K562 (cell line): ENCODE measurements around the gene TADA1. TPM values are rescaled to one million over a fixed set of nuclear protein-coding genes. Genes with fewer than 3 reads are reported as not detected.

Experiments
- AFF4 ChIP-seq: sonication (generic); formaldehyde crosslinking; IDR thresholded peaks from 2 replicates; pipeline ENCODE4 v1.8.0; 2023; ENCODE audit warnings: mild to moderate bottlenecking, missing genetic modification reagents
- ATF6 ChIP-seq: sonication (generic); formaldehyde crosslinking; IDR thresholded peaks from 2 replicates; pipeline ENCODE4 v1.4.0; 2020; ENCODE audit warnings: mild to moderate bottlenecking, missing genetic modification reagents
- E2F3 ChIP-seq: fragments of 250-450 bp; sonication (Bioruptor Pico); IDR thresholded peaks from 2 replicates; pipeline ENCODE4 v1.4.0; 2020; ENCODE audit warnings: mild to moderate bottlenecking
- EHMT2 ChIP-seq: fragments of 450-650 bp; IDR thresholded peaks from 2 replicates; pipeline ENCODE4 v1.6.1; 2018; ENCODE audit warnings: antibody characterized with exemption
- HDAC1 ChIP-seq, 2 experiments: fragments of 450-650 bp; IDR thresholded peaks; 2 replicates each; pipeline ENCODE4 v1.6.1; 2016 to 2017; ENCODE audit warnings: inconsistent platforms in 1 of 2, mild to moderate bottlenecking in 1 of 2, moderate library complexity in 1 of 2
- HEY1 ChIP-seq: fragments of 250-450 bp; sonication (Bioruptor Pico); IDR thresholded peaks from 2 replicates; pipeline ENCODE4 v1.5.0; 2020; ENCODE audit warnings: mild to moderate bottlenecking, moderate library complexity, borderline replicate concordance
- IRF1 ChIP-seq: sonication (generic); formaldehyde crosslinking; IDR thresholded peaks from 2 replicates; pipeline ENCODE4 v1.8.0; 2022; ENCODE audit warnings: missing genetic modification reagents, mild to moderate bottlenecking, borderline replicate concordance
- MED1 ChIP-seq: sonication (generic); formaldehyde crosslinking; IDR thresholded peaks from 2 replicates; pipeline ENCODE4 v1.8.1; 2023; ENCODE audit warnings: missing genetic modification reagents, borderline replicate concordance
- NFYB ChIP-seq: IDR thresholded peaks from 2 replicates; pipeline ENCODE4 v1.6.1; 2011; ENCODE audit warnings: mild to moderate bottlenecking, moderate library complexity; ENCODE audit not compliant: insufficient read length; ENCODE audit errors: extremely low read depth
- RBBP5 ChIP-seq: fragments of 200-600 bp; sonication (generic); IDR thresholded peaks from 2 replicates; pipeline ENCODE4 v1.6.1; 2012; ENCODE audit warnings: borderline replicate concordance, mild to moderate bottlenecking, low read length, control low read depth, inconsistent platforms; ENCODE audit not compliant: insufficient read depth, poor library complexity, severe bottlenecking
- TCF3 ChIP-seq: sonication (generic); formaldehyde crosslinking; IDR thresholded peaks from 2 replicates; pipeline ENCODE4 v1.4.0; 2020; ENCODE audit warnings: mild to moderate bottlenecking, missing genetic modification reagents
- TSHZ1 ChIP-seq: fragments of 250-450 bp; sonication (Bioruptor Pico); IDR thresholded peaks from 2 replicates; pipeline ENCODE4 v1.4.0; 2020; ENCODE audit warnings: mild to moderate bottlenecking, moderate library complexity
- ZNF146 ChIP-seq: IDR thresholded peaks from one replicate; pipeline ENCODE4 v1.6.1; 2018; ENCODE audit warnings: missing compliant biosample characterization; ENCODE audit not compliant: unreplicated experiment
- ZNF165 ChIP-seq: fragments of 250-450 bp; sonication (Bioruptor Pico); IDR thresholded peaks from 2 replicates; pipeline ENCODE4 v1.4.0; 2020; ENCODE audit warnings: borderline replicate concordance
- ZNF445 ChIP-seq: fragments of 250-450 bp; sonication (Bioruptor Pico); IDR thresholded peaks from 2 replicates; pipeline ENCODE4 v1.4.0; 2020; ENCODE audit warnings: low read depth, mild to moderate bottlenecking, moderate library complexity
- polyA plus RNA-seq, 8 experiments: library from polyadenylated mRNA; depleted of rRNA in 4 of 8; stranded (reverse) in 5 of 8; unstranded in 3 of 8; fragments of >200 nt; fragmentation: Nextera tagmentation in 2 of 8; fragmentation: Illumina TruSeq in 1 of 8; extraction: Ambion mirVana in 2 of 8; extraction: Trizol in 1 of 8; gene quantifications; 2 replicates each; pipeline versions ENCODE4 v1.2.1 to v1.2.3, GENCODE V29; 2011 to 2014; ENCODE audit warnings: inconsistent platforms in 1 of 8, missing spikeins in 1 of 8
- total RNA-seq, 7 experiments: library from RNA; depleted of rRNA in 6 of 7; stranded (reverse); fragments of >200 nt in 6 of 7; fragmentation: Illumina TruSeq in 2 of 7; extraction: Trizol in 2 of 7; gene quantifications; 2 replicates each; pipeline versions ENCODE4 v1.2.1 to v1.2.3, GENCODE V29; 2011 to 2021; ENCODE audit warnings: low replicate concordance in 1 of 7

Gene TADA1
- total and polyA plus RNA-seq, 9 of the 15 experiments (the other 6 are each of a cell fraction or from before 2014, with no cell fraction given) = 15.9 to 76.5 (median 28.7) TPM

GRCh38 chr1:166875734-166876539 lies at the start of gene TADA1 (continued):
- 0 out of 2 replicates have a peak, but pooled peaks have one; percentile 11 for TF ChIP-seq AFF4 (CRISPR knock-in tag)
- no peak for TF ChIP-seq ZNF445 (CRISPR knock-in tag)
- TF ChIP-seq HDAC1 (IDR thresholded peaks at IDR 0.05) = peak in 1 of 2 experiments; percentile 68; a peak in 1 of 4 replicates
- TF ChIP-seq ZNF165 = no peak
- TF ChIP-seq TSHZ1 (CRISPR knock-in tag) = no peak; the same call in 1 of the 2 replicates
- TF ChIP-seq IRF1 (CRISPR knock-in tag) = 0 out of 2 replicates have a peak, but pooled peaks have one; percentile 59
- TF ChIP-seq MED1 (CRISPR knock-in tag) = no peak
- TF ChIP-seq NFYB = no peak
- peak; percentile 57; the same call in 1 of the 2 replicates for TF ChIP-seq E2F3 (CRISPR knock-in tag)
- no peak for TF ChIP-seq EHMT2
- no peak for TF ChIP-seq ATF6 (CRISPR knock-in tag)
- TF ChIP-seq HEY1 (CRISPR knock-in tag) = no peak
- peak; percentile 95 for TF ChIP-seq RBBP5
- TF ChIP-seq TCF3 (CRISPR knock-in tag) = no peak; the same call in none of the 2 replicates
- TF ChIP-seq ZNF146 (CRISPR knock-in tag) = no peak
